SK-N-SH treated with all-trans-retinoic acid at 6 μM for 48 hours (cell line): ENCODE results near the gene CDH4.

Source experiments
- GLIS3 ChIP-seq: fragments of 250-450 bp; sonication (Bioruptor Pico); IDR thresholded peaks from 2 replicates; pipeline ENCODE4 v1.5.0; 2020; ENCODE audit warnings: mild to moderate bottlenecking, moderate library complexity
- RARB ChIP-seq: fragments of 250-450 bp; sonication (Bioruptor Pico); IDR thresholded peaks from 2 replicates; pipeline ENCODE4 v1.8.0; 2021; ENCODE audit warnings: mild to moderate bottlenecking, moderate library complexity
- ZNF565 ChIP-seq: fragments of 450-650 bp; formaldehyde crosslinking; conservative IDR thresholded peaks from 2 replicates; pipeline ENCODE4 v1.5.0; 2020; ENCODE audit warnings: low read depth, mild to moderate bottlenecking, moderate library complexity
- ZNF70 ChIP-seq: fragments of 450-650 bp; formaldehyde crosslinking; IDR thresholded peaks from 2 replicates; pipeline ENCODE4 v1.5.0; 2020; ENCODE audit warnings: mild to moderate bottlenecking, moderate library complexity

GRCh38 chr20:61532736-61533135 lies 280.7 kb downstream of the CDH4 start:
- TF ChIP-seq GLIS3, result no peak
- no peak for TF ChIP-seq ZNF70
- TF ChIP-seq RARB (CRISPR knock-in tag), result no peak
- no peak for TF ChIP-seq ZNF565 (CRISPR knock-in tag)
